ENCODE data around the gene KCNQ2.

GRCh38 chr20:63477944-63478343 lies 5.5 kb upstream of the KCNQ2 start:
- TF ChIP-seq CTCF (conservative IDR thresholded peaks at IDR 0.05) (no peak), ZFX (IDR thresholded peaks at IDR 0.05) (no peak)
